Vagina (tissue), 2 donors: ENCODE measurements around the gene AXL. TPM values are rescaled to one million over a fixed set of nuclear protein-coding genes. Genes with fewer than 3 reads are reported as not detected.
"Not testable (repeated sequence)": the region's sequence is repeated elsewhere in the genome, so short reads cannot be mapped to it uniquely, and the experiment has no call there.

ENCODE experiments used
- DNase-seq, 2 donors: peaks; one replicate each; pipeline ENCODE4 v3.0.0-alpha.2; 2017; ENCODE audit errors: extremely low spot score in 2 of 2
- H3K27ac ChIP-seq: fragments of 200-600 bp; sonication (generic); one replicate; pipeline ENCODE4 v1.5.1; 2019
- H3K27me3 ChIP-seq: fragments of 200-600 bp; sonication (generic); one replicate; pipeline ENCODE4 v1.5.1; 2019
- H3K36me3 ChIP-seq, 2 donors: fragments of 200-600 bp; sonication (generic); one replicate each; pipeline ENCODE4 v1.5.1; 2017 to 2019
- H3K4me1 ChIP-seq: fragments of 200-600 bp; sonication (generic); one replicate; pipeline ENCODE4 v1.5.1; 2019
- H3K4me3 ChIP-seq, 2 donors: fragments of 200-600 bp; sonication (generic); 1 replicate in 1 of 2; 2 replicates in 1 of 2; pipeline ENCODE4 v1.5.1; 2016 to 2019
- H3K9me3 ChIP-seq: fragments of 200-600 bp; sonication (generic); one replicate; pipeline ENCODE4 v1.5.1; 2019
- POLR2A ChIP-seq, 2 donors: fragments of 450-650 bp; IDR thresholded peaks; one replicate each; pipeline ENCODE4 v1.6.1; 2017; ENCODE audit warnings: antibody characterized with exemption in 2 of 2, mild to moderate bottlenecking in 2 of 2, moderate library complexity in 2 of 2
- POLR2AphosphoS5 ChIP-seq, 2 donors: sonication (generic); formaldehyde crosslinking; IDR thresholded peaks; one replicate each; pipeline ENCODE4 v1.9.0; 2017; ENCODE audit warnings: antibody characterized with exemption in 2 of 2, mild to moderate bottlenecking in 2 of 2, low read depth in 1 of 2; ENCODE audit not compliant: insufficient read depth in 1 of 2
- intact Hi-C: fragments of 100-400 bp; cut with DNase I; formaldehyde crosslinking; loops from one replicate; pipeline ENCODE4 v1.15.1; 2023
- total RNA-seq: library from RNA; depleted of rRNA; stranded (reverse); fragments of >200 nt; gene quantifications from one replicate; pipeline ENCODE4 v1.2.3, GENCODE V29; 2016
- TF ChIP-seq, protein P1 (sequence below), 3 experiments: fragments of 450-650 bp in 2 of 3; fragments of 200-600 bp in 1 of 3; sonication (generic) in 1 of 3; IDR thresholded peaks; one replicate each; pipeline ENCODE4 v1.5.1; 2017 to 2019; ENCODE audit warnings: antibody characterized with exemption in 3 of 3, mild to moderate bottlenecking in 2 of 3, moderate library complexity in 2 of 3

AXL gene
- total RNA-seq, 1 donor from 2014 or later: 53.5 TPM

- not testable (repeated sequence) for H3K27ac ChIP-seq, H3K27me3 ChIP-seq, H3K4me3 ChIP-seq, H3K9me3 ChIP-seq, DNase-seq, H3K36me3 ChIP-seq
- peak in 1 of 2 donors; percentile 85 for TF ChIP-seq POLR2AphosphoS5 (IDR thresholded peaks at IDR 0.05; ENCODE audit: insufficient read depth in 1 of 2, low read depth in 1 of 2)
- TF ChIP-seq, protein P1, sequence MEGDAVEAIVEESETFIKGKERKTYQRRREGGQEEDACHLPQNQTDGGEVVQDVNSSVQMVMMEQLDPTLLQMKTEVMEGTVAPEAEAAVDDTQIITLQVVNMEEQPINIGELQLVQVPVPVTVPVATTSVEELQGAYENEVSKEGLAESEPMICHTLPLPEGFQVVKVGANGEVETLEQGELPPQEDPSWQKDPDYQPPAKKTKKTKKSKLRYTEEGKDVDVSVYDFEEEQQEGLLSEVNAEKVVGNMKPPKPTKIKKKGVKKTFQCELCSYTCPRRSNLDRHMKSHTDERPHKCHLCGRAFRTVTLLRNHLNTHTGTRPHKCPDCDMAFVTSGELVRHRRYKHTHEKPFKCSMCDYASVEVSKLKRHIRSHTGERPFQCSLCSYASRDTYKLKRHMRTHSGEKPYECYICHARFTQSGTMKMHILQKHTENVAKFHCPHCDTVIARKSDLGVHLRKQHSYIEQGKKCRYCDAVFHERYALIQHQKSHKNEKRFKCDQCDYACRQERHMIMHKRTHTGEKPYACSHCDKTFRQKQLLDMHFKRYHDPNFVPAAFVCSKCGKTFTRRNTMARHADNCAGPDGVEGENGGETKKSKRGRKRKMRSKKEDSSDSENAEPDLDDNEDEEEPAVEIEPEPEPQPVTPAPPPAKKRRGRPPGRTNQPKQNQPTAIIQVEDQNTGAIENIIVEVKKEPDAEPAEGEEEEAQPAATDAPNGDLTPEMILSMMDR (IDR thresholded peaks at IDR 0.05): peak; percentile 71 to 94 (median 72)
- peaks cover 11% of the 10 kb centered on the region for H3K4me1 ChIP-seq
- intact Hi-C loops: loop anchor here (10.0 kb wide), 1 partner anchor 100 kb away; no protein-coding TSS in a partner anchor
Measured at GRCh38 chr19:41204338-41204737, 14.7 kb upstream of the AXL start.

GRCh38 chr19:41205995-41206394 lies 13.0 kb upstream of the AXL start:
- H3K27ac ChIP-seq: no peak overlapping the region
- intact Hi-C loops: loop anchor here (5.0 to 10.0 kb wide), 2 partner anchors 46 to 99 kb away; no protein-coding TSS in a partner anchor
- no peaks in the 10 kb centered on the region for H3K36me3 ChIP-seq
- peaks cover 11% of the 10 kb centered on the region for H3K4me1 ChIP-seq
- DNase-seq: no peak
- H3K9me3 ChIP-seq: no peaks in the 10 kb centered on the region
- H3K27me3 ChIP-seq: no peaks in the 10 kb centered on the region
- no peak overlapping the region for H3K4me3 ChIP-seq
- TF ChIP-seq POLR2A (IDR thresholded peaks at IDR 0.05) (no peak), POLR2AphosphoS5 (IDR thresholded peaks at IDR 0.05; ENCODE audit: insufficient read depth in 1 of 2, low read depth in 1 of 2) (no peak)
- TF ChIP-seq, protein P1 (IDR thresholded peaks at IDR 0.05): no peak

GRCh38 chr19:41206456-41206855 lies 12.6 kb upstream of the AXL start:
- no peak for TF ChIP-seq POLR2A (IDR thresholded peaks at IDR 0.05)
- TF ChIP-seq, protein P1 (IDR thresholded peaks at IDR 0.05): no peak
- no peak for TF ChIP-seq POLR2AphosphoS5 (IDR thresholded peaks at IDR 0.05; ENCODE audit: insufficient read depth in 1 of 2, low read depth in 1 of 2)
- H3K27me3 ChIP-seq: no peaks in the 10 kb centered on the region
- no peaks in the 10 kb centered on the region for H3K36me3 ChIP-seq
- peaks cover 11% of the 10 kb centered on the region for H3K4me1 ChIP-seq
- DNase-seq: no peak
- H3K4me3 ChIP-seq: no peak overlapping the region
- H3K27ac ChIP-seq: peak overlapping the region; percentile 75
- intact Hi-C loops: loop anchor here (5.0 to 10.0 kb wide), 2 partner anchors 46 to 98 kb away; no protein-coding TSS in a partner anchor
- H3K9me3 ChIP-seq: no peaks in the 10 kb centered on the region

- Histone ChIP-seq H3K4me3 (peak overlapping the region in 1 of 2 donors; percentile 7), H3K9me3 (no peaks in the 10 kb centered on the region), H3K27me3 (no peaks in the 10 kb centered on the region), H3K4me1 (peaks cover 11% of the 10 kb centered on the region), H3K27ac (peak overlapping the region; percentile 75), H3K36me3 (no peaks in the 10 kb centered on the region)
- intact Hi-C loops: loop anchor here (5.0 to 10.0 kb wide), 2 partner anchors 45 to 98 kb away; no protein-coding TSS in a partner anchor
- TF ChIP-seq POLR2AphosphoS5 (IDR thresholded peaks at IDR 0.05; ENCODE audit: insufficient read depth in 1 of 2, low read depth in 1 of 2) (peak; percentile 30 to 58), POLR2A (IDR thresholded peaks at IDR 0.05) (no peak)
- no peak for DNase-seq
Measured at GRCh38 chr19:41206926-41207750, 11.9 kb upstream of the AXL start.

- Histone ChIP-seq H3K9me3 (no peaks in the 10 kb centered on the region), H3K36me3 (no peaks in the 10 kb centered on the region), H3K4me1 (peaks cover 11% of the 10 kb centered on the region), H3K27me3 (no peaks in the 10 kb centered on the region), H3K4me3 (no peak overlapping the region), H3K27ac (no peak overlapping the region)
- intact Hi-C loops: no loop called here
- TF ChIP-seq POLR2AphosphoS5 (IDR thresholded peaks at IDR 0.05; ENCODE audit: insufficient read depth in 1 of 2, low read depth in 1 of 2) (no peak), POLR2A (IDR thresholded peaks at IDR 0.05) (no peak)
- TF ChIP-seq, protein P1 (IDR thresholded peaks at IDR 0.05): no peak
- DNase-seq: no peak
Measured at GRCh38 chr19:41214161-41214560, 4.9 kb upstream of the AXL start.
